Measurements from ENCODE around the gene EFHB. TPM values are rescaled to one million over a fixed set of nuclear protein-coding genes. Genes with fewer than 3 reads are reported as not detected.
"Not testable (repeated sequence)": the region's sequence is repeated elsewhere in the genome, so short reads cannot be mapped to it uniquely, and the experiment has no call there.

EFHB gene
- total and polyA plus RNA-seq, 10 of the 15 experiments (the other 5 are each of a cell fraction or from before 2014, with no cell fraction given), result 0.12 to 0.95 (median 0.53) TPM; not detected in 3

DNA sequence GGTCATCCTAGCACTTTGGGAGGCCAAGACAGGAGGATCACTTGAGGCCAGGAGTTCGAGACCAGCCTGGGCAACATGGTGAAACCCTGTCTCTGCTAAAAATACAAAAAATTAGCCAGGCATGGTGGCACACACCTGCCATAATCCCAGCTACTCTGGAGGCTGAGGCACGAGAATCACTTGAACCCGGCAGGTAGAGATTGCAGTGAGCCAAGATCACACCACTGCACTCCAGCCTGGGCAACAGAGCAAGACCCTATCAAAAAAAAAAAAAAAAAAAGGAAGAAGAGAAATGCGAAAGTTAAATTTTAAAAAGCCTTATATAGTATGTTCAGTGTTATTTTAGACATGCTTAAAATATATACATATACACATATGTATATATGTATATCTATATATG lies 46.9 kb downstream of the EFHB start:
- H3K9me3 ChIP-seq (replicated peaks; ENCODE audit: control insufficient read depth, insufficient read depth, low read length); H3K4me2 ChIP-seq (ENCODE audit: control insufficient read depth, insufficient read depth); H3K27me3 ChIP-seq (replicated peaks in 1 of 2; ENCODE audit: control insufficient read depth in 2 of 2, insufficient read depth in 2 of 2, low read length in 1 of 2); FAIRE-seq; H3K79me2 ChIP-seq (ENCODE audit: control insufficient read depth, insufficient read depth, low read length); H3K4me1 ChIP-seq (ENCODE audit: control insufficient read depth, insufficient read depth, low read length); H3K4me3 ChIP-seq; BruUV-seq (replicated peaks); H2AFZ ChIP-seq (ENCODE audit: control insufficient read depth, low read depth, low read length); H3K27ac ChIP-seq (ENCODE audit: control insufficient read depth, insufficient read depth); DNase-seq (ENCODE audit: low read depth, low spot score); in situ Hi-C loops (cut with MboI); H4K20me1 ChIP-seq (ENCODE audit: control insufficient read depth, insufficient read depth); H3K36me3 ChIP-seq (ENCODE audit: control insufficient read depth in 2 of 2, insufficient read depth in 2 of 2, low read length in 1 of 2); H3K9ac ChIP-seq (ENCODE audit: control insufficient read depth, insufficient read depth, low read length); ATAC-seq: not testable (repeated sequence)
- POLR2A ChIA-PET, result interaction anchor here (0.7 kb wide), 1 partner anchor 206 kb away, joined by 3 read pairs; no protein-coding TSS in a partner anchor
- CTCF ChIA-PET, result interaction anchor here (0.8 to 2.5 kb wide), 9 partner anchors 11 to 668 kb away, joined by 3 to 14 read pairs (median 4); partner anchors contain the start of gene PP2D1
- intact Hi-C loops (cut with micrococcal nuclease; ENCODE audit: unreplicated experiment), result loop anchor here (5.0 to 10.0 kb wide), 6 partner anchors 60 to 438 kb away; partner anchors contain the start of genes KAT2B, RAB5A and SGO1
- RAD21 ChIA-PET (ENCODE audit: unreplicated experiment), result interaction anchor here (0.7 to 1.3 kb wide), 3 partner anchors 61 to 201 kb away, joined by 3 to 4 read pairs (median 3); no protein-coding TSS in a partner anchor
- SMC1A ChIA-PET (ENCODE audit: uncharacterized antibody, unreplicated experiment), result interaction anchor here (0.6 to 2.5 kb wide), 6 partner anchors 9 to 65 kb away, joined by 3 to 14 read pairs (median 4); no protein-coding TSS in a partner anchor
- WGBS (ENCODE audit: insufficient coverage, insufficient replicate concordance, low lambda C conversion rate, missing lambda C conversion rate), result 65% methylated on average over 4 of the region's 4 CpGs

DNA sequence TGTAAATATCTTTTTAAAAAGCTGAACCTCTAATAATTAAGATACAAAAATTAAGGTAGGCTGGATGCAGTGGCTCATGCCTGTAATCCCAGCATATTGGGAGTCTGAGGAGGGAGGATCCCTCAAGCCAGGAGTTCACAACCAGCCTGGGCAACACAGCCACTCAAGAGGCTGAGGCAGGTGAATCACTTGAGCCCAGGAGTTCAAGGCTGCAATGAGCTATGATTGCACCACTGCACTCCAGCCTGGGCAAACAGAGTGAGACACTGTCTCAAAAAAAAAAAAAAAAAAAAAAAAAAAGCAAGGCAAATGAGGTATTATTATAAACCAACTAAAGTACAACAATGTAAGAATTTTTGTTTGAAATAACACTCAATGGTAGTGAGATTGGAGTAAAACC lies 47.6 kb downstream of the EFHB start:
- no peak for ATAC-seq
- ChIA-PET CTCF (interaction anchor here (0.7 to 2.5 kb wide), 11 partner anchors 8 to 669 kb away, joined by 3 to 14 read pairs (median 4); partner anchors contain the start of gene PP2D1), RAD21 (ENCODE audit: unreplicated experiment) (interaction anchor here (0.7 to 1.3 kb wide), 3 partner anchors 62 to 202 kb away, joined by 3 to 4 read pairs (median 3); no protein-coding TSS in a partner anchor), POLR2A (interaction anchor here (0.7 kb wide), 1 partner anchor 207 kb away, joined by 3 read pairs; no protein-coding TSS in a partner anchor), SMC1A (ENCODE audit: uncharacterized antibody, unreplicated experiment) (interaction anchor here (0.6 to 2.5 kb wide), 10 partner anchors 12 to 619 kb away, joined by 3 to 14 read pairs (median 3); no protein-coding TSS in a partner anchor)
- Histone ChIP-seq H3K27me3 (replicated peaks in 1 of 2; ENCODE audit: control insufficient read depth in 2 of 2, insufficient read depth in 2 of 2, low read length in 1 of 2) (no peaks in the 10 kb centered on the region), H4K20me1 (ENCODE audit: control insufficient read depth, insufficient read depth) (no peaks in the 10 kb centered on the region), H3K4me3 (no peak overlapping the region), H3K9ac (ENCODE audit: control insufficient read depth, insufficient read depth, low read length) (no peak overlapping the region), H3K79me2 (ENCODE audit: control insufficient read depth, insufficient read depth, low read length) (no peaks in the 10 kb centered on the region), H2AFZ (ENCODE audit: control insufficient read depth, low read depth, low read length) (no peak overlapping the region), H3K36me3 (ENCODE audit: control insufficient read depth in 2 of 2, insufficient read depth in 2 of 2, low read length in 1 of 2) (no peaks in the 10 kb centered on the region), H3K4me1 (ENCODE audit: control insufficient read depth, insufficient read depth, low read length) (no peaks in the 10 kb centered on the region), H3K9me3 (replicated peaks; ENCODE audit: control insufficient read depth, insufficient read depth, low read length) (no peaks in the 10 kb centered on the region), H3K27ac (ENCODE audit: control insufficient read depth, insufficient read depth) (no peak overlapping the region), H3K4me2 (ENCODE audit: control insufficient read depth, insufficient read depth) (no peak overlapping the region)
- intact Hi-C loops (cut with micrococcal nuclease; ENCODE audit: unreplicated experiment), result loop anchor here (5.0 to 10.0 kb wide), 6 partner anchors 61 to 438 kb away; partner anchors contain the start of genes KAT2B, RAB5A and SGO1
- BruUV-seq (replicated peaks), result no TSS peak
- in situ Hi-C loops (cut with MboI), result no loop called here
- no peak for FAIRE-seq
- no peak for DNase-seq (ENCODE audit: low read depth, low spot score)
- no peak for TF ChIP-seq IRF4 (IDR thresholded peaks at IDR 0.05; ENCODE audit: low read depth, low read length)
- TF ChIP-seq ESRRA (IDR thresholded peaks at IDR 0.05; ENCODE audit: low read length), result no peak
- TF ChIP-seq, protein P1, sequence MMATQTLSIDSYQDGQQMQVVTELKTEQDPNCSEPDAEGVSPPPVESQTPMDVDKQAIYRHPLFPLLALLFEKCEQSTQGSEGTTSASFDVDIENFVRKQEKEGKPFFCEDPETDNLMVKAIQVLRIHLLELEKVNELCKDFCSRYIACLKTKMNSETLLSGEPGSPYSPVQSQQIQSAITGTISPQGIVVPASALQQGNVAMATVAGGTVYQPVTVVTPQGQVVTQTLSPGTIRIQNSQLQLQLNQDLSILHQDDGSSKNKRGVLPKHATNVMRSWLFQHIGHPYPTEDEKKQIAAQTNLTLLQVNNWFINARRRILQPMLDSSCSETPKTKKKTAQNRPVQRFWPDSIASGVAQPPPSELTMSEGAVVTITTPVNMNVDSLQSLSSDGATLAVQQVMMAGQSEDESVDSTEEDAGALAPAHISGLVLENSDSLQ (IDR thresholded peaks at IDR 0.05), result no peak
- TF ChIP-seq EP300 (IDR thresholded peaks at IDR 0.05; ENCODE audit: borderline replicate concordance in 1 of 2, control insufficient read depth in 1 of 2, low read depth in 2 of 2, low read length in 2 of 2), result no peak
- TF ChIP-seq STAT3 (IDR thresholded peaks at IDR 0.05; ENCODE audit: low read depth, low read length), result no peak
- TF ChIP-seq, protein P2, sequence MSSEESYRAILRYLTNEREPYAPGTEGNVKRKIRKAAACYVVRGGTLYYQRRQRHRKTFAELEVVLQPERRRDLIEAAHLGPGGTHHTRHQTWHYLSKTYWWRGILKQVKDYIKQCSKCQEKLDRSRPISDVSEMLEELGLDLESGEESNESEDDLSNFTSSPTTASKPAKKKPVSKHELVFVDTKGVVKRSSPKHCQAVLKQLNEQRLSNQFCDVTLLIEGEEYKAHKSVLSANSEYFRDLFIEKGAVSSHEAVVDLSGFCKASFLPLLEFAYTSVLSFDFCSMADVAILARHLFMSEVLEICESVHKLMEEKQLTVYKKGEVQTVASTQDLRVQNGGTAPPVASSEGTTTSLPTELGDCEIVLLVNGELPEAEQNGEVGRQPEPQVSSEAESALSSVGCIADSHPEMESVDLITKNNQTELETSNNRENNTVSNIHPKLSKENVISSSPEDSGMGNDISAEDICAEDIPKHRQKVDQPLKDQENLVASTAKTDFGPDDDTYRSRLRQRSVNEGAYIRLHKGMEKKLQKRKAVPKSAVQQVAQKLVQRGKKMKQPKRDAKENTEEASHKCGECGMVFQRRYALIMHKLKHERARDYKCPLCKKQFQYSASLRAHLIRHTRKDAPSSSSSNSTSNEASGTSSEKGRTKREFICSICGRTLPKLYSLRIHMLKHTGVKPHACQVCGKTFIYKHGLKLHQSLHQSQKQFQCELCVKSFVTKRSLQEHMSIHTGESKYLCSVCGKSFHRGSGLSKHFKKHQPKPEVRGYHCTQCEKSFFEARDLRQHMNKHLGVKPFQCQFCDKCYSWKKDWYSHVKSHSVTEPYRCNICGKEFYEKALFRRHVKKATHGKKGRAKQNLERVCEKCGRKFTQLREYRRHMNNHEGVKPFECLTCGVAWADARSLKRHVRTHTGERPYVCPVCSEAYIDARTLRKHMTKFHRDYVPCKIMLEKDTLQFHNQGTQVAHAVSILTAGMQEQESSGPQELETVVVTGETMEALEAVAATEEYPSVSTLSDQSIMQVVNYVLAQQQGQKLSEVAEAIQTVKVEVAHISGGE (CRISPR knock-in tag; IDR thresholded peaks at IDR 0.05), result no peak
- no peak for TF ChIP-seq TAF1 (IDR thresholded peaks at IDR 0.05; ENCODE audit: borderline replicate concordance, low read depth, low read length)
- TF ChIP-seq, protein P3, sequence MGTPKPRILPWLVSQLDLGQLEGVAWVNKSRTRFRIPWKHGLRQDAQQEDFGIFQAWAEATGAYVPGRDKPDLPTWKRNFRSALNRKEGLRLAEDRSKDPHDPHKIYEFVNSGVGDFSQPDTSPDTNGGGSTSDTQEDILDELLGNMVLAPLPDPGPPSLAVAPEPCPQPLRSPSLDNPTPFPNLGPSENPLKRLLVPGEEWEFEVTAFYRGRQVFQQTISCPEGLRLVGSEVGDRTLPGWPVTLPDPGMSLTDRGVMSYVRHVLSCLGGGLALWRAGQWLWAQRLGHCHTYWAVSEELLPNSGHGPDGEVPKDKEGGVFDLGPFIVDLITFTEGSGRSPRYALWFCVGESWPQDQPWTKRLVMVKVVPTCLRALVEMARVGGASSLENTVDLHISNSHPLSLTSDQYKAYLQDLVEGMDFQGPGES (IDR thresholded peaks at IDR 0.05), result no peak
- no peak for TF ChIP-seq RBBP5 (conservative IDR thresholded peaks at IDR 0.05)

Data from GM12878 (cell line).